HG02981 (cell line): ENCODE measurements around the gene MUCL3.
"Not testable (repeated sequence)": the region's sequence is repeated elsewhere in the genome, so short reads cannot be mapped to it uniquely, and the experiment has no call there.

Experiments used
- ATAC-seq: cut with Tn5 transposase; IDR thresholded peaks from one replicate; pipeline ENCODE4 v1.9.1; 2021; ENCODE audit warnings: mild to moderate bottlenecking, moderate library complexity; ENCODE audit not compliant: unreplicated experiment

The MUCL3 gene

GRCh38 chr6:30940361-30940986, at the start of gene MUCL3:
TSS of gene MUCL3 (plus strand) at chr6:30940973. CDS start at chr6:30941000, 27 bp downstream.
- no peak for ATAC-seq

DNA sequence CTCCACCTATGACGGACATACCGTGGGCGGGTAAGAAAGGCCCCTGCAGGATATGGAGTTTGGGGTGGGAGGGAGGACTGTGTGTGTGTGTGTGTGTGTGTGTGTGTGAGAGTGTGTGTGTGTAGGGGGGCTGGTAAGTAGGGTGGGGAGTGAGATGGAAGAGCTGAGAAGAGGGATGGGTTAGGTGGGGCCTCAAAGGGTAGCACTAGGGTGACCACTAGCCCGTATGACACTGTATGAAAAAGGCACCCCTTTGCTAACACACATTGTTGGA, 49.4 kb upstream of the MUCL3 start:
- no peak for ATAC-seq

- no peak for ATAC-seq
Measured at GRCh38 chr6:30891816-30892538, 48.8 kb upstream of the MUCL3 start.

DNA sequence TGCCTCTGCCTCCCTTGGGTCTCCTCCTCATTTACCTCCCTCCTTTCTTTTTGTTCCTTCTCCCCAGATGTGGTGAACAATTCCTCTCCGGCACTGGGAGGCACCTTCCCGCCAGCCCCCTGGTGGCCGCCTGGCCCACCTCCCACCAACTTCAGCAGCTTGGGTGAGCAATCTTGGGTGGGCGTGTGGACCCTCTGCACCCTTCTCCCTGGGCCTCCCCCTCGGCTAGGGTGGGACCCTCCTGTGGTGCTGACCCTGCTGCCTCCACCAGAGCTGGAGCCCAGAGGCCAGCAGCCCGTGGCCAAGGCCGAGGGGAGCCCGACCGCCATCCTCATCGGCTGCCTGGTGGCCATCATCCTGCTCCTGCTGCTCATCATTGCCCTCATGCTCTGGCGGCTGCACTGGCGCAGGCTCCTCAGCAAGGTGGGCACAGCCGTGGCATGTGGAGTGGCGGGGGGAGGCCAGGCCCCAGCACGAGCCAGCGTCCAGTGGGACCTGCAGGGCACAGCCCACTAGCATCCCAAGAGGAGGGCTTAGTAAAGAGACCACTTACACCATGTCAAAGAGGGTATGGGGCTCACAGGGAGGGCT, 47.7 kb upstream of the MUCL3 start:
- no peak for ATAC-seq

DNA sequence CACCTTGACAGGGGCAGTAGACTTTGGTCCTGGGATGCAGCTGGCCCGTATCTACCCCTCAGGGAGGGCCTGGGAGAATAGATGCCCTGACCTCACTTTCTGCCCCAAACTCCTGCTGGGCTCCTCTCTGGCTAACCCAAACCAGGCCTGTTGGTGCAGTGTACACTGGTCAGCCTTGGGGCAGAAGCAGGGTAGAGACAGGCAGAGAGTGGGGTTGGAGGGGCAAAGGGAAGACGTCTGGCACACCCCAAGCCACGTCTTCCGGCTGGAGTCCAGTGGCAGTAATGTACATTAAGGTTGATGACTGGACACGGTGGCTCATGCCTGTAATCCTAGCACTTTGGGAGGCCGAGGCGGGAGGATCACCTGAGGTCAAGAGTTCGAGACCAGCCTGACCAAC, 47.1 kb upstream of the MUCL3 start:
- no peak for ATAC-seq

GRCh38 chr6:30894381-30894780, 46.4 kb upstream of the MUCL3 start:
- no peak for ATAC-seq

DNA sequence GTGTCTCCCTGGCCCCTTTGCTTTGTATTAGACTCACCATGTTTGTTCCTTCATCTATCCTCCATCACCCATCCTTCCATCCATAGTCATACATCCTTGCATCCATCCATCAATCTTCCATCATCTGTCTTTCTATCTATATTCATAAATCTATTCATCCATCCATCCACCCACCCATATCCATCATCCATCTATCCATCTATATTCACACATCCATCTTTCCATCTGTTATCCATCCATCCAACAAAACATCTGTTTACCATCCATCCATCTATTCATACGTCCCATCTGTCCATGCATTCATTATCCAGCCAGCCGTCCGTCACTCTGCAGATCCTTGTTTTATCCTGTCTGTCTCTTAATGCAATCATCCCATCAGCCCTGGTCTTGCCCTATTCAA, 45.8 kb upstream of the MUCL3 start:
- ATAC-seq: no peak

DNA sequence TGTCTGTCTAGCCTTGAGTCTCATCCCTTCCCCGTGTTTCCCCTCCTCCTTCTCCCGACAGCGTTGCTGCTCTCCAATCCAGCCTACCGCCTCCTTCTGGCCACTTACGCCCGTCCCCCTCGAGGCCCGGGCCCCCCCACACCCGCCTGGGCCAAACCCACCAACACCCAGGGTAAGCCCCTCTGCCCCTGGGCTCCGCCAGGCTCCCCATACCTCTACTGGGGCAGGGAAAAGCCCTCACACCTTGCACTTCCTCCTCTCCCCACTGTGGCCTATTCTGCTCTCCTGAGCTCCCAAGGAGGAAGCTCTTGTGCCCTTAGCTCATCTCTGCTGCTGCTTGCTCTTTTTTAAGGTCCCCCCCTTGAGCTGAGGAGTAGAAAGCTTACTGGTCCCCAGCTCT, 45.4 kb upstream of the MUCL3 start:
- no peak for ATAC-seq

GRCh38 chr6:30896541-30896940, 44.2 kb upstream of the MUCL3 start:
- ATAC-seq: no peak

GRCh38 chr6:30897882-30898281, 42.9 kb upstream of the MUCL3 start:
- no peak for ATAC-seq

- no peak for ATAC-seq
Measured at GRCh38 chr6:30898750-30899360, 41.9 kb upstream of the MUCL3 start.

DNA sequence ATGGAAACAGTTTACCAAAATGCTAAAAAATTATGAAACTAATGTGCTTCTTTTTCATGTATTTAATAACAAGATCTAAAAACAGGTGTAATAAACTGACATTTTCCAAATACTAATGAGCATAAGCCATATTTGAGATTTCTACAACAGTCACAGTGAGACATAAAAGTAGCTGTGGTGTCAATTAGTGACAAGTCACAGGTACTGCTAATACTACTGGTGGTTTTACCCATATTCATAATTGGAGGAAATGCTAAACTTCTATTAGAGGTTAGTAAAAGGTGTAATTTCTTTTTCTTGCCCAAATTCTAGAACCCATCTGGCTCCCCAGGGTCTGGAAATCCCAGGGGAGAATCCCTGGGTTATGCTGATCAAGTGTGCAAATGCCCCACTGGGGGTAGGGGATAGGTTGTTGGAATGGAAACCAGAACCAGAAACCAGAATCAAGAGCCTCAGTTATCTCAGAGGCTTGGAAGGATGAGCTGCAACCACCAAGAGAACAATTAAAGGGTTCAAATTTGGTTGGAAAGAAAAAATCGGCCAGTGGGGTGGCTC, 39.8 kb upstream of the MUCL3 start:
- ATAC-seq: no peak

DNA sequence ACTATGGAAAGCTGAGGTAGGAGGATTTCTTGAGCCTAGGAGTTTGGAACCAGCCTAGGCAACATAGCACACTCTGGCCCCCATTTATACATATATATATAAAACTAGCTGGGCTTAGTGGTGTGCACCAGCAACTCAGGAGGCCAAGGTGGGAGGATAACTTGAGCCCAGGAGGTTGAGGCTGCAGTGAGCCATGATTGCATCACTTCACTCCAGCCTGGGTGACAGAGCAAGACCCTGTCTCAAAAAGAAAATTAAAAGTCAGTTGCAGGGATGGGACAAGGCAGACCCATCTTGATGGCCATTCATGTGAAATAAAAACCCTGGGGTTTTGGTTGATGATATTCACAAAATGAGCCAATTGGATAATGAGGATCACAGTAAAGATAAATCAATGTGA, 39.3 kb upstream of the MUCL3 start:
- ATAC-seq: no peak

DNA sequence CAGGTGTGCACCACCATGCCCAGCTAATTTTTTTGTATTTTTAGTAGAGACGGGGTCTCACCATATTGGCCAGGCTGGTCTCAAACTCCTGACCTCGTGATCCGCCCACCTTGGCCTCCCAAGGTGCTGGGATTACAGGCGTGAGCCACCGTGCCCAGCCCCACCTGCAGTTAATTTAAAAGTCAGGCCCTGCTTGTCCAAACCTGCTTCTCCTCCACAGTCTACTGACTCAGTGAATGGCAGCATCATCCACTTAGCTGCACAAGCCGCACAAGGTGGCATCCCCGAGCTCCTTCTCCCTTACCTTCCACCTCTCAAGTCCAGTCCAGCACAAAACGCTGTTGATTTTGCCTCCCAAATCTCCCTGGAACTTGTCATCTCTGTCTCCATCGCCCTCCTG, 38.6 kb upstream of the MUCL3 start:
- ATAC-seq: not testable (repeated sequence)

GRCh38 chr6:30902709-30903108, 38.1 kb upstream of the MUCL3 start:
- ATAC-seq: no peak

DNA sequence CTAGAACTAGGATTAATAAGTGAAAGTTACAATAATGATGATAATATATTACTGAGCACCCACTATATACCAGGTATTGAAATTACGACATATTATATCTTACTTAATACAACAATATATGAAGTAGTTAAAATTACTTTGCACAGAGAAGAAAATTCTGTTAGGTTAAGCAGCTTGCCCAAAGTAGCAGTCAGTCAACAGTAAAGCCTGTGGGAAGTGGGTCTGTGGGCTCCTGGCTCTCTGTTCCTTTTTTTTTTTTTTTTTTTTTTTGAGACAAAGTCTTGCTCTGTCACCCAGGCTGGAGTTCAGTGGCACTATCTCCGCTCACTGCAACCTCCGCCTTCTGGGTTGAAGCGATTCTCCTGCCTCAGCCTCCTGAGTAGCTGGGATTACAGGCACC, 37.5 kb upstream of the MUCL3 start:
- no peak for ATAC-seq

GRCh38 chr6:30907290-30907757, 33.4 kb upstream of the MUCL3 start:
- ATAC-seq: not testable (repeated sequence)

GRCh38 chr6:30907758-30908591, 32.8 kb upstream of the MUCL3 start, which contains the start of gene GTF2H4:
TSS of gene GTF2H4 (plus strand) at chr6:30908207.
- peak; percentile 95 for ATAC-seq

GRCh38 chr6:30908700-30909099, 32.1 kb upstream of the MUCL3 start:
- no peak for ATAC-seq

- ATAC-seq: not testable (repeated sequence)
Measured at GRCh38 chr6:30910473-30910872, 30.3 kb upstream of the MUCL3 start.
